OCI-LY3 (cell line): ENCODE results near the gene ATPAF2.

Source experiments
- EZH2phosphoT487 ChIP-seq: fragments of 200-600 bp; shearing (Covaris generic); IDR thresholded peaks from 2 replicates; pipeline ENCODE4 v1.6.1; 2018; ENCODE audit warnings: antibody characterized with exemption, mixed run types, low read depth
- TF ChIP-seq, protein P1 (sequence below): fragments of 200-600, 300-600 bp; sonication (generic); IDR thresholded peaks from 2 replicates; pipeline ENCODE4 v1.5.1; 2014; ENCODE audit warnings: antibody characterized with exemption, low read length, low read depth

DNA sequence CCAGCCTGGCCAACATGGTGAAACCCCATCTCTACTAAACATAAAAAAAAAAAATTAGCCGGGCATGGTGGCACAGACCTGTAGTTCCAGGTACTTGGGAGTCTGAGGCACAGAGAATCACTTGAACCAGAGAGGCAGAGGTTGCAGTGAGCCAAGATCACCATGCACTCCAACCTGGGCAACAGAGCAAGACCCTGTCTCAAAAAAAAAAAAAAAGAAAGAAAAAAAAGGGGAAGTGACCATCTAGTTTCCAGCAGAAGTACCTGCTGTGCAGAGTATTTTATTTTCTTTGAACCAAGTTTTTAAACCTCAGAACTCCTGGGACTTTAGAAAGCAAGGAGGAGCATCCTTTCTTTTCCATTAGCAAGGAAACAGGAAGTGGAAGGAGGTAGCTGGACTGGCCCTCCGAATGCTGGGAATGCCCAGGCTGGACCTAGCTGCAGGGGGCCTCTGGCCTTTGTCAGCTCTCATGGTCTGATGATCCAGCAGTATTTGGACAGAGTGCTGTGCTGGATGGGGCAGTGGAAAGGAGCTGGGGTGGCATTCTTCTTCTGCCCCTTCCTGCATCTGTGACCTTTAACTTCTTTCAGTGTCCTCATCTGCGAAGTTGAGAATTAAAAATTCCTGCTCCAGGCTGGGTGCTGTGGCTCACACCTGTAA lies 6.9 kb upstream of the ATPAF2 start:
- TF ChIP-seq, protein P1, sequence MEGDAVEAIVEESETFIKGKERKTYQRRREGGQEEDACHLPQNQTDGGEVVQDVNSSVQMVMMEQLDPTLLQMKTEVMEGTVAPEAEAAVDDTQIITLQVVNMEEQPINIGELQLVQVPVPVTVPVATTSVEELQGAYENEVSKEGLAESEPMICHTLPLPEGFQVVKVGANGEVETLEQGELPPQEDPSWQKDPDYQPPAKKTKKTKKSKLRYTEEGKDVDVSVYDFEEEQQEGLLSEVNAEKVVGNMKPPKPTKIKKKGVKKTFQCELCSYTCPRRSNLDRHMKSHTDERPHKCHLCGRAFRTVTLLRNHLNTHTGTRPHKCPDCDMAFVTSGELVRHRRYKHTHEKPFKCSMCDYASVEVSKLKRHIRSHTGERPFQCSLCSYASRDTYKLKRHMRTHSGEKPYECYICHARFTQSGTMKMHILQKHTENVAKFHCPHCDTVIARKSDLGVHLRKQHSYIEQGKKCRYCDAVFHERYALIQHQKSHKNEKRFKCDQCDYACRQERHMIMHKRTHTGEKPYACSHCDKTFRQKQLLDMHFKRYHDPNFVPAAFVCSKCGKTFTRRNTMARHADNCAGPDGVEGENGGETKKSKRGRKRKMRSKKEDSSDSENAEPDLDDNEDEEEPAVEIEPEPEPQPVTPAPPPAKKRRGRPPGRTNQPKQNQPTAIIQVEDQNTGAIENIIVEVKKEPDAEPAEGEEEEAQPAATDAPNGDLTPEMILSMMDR, result no peak
- no peak for TF ChIP-seq EZH2phosphoT487
